Nephron progenitor cell (in vitro differentiated cells): Measurements from ENCODE around the gene PGPEP1.

ENCODE experiments used
- DNase-seq: peaks from one replicate; pipeline ENCODE4 v3.0.0; 2021
- H3K27ac Mint-ChIP-seq: 2 replicates; pipeline ENCODE4 v1.8.0; 2021; ENCODE audit warnings: mild to moderate bottlenecking, moderate library complexity, mixed read lengths
- H3K27me3 Mint-ChIP-seq: 2 replicates; pipeline ENCODE4 v1.8.0; 2021; ENCODE audit warnings: mild to moderate bottlenecking, low read depth, mixed read lengths; ENCODE audit not compliant: poor library complexity
- H3K36me3 Mint-ChIP-seq: 2 replicates; pipeline ENCODE4 v1.8.0; 2021; ENCODE audit warnings: low read depth, mixed read lengths
- H3K4me1 Mint-ChIP-seq: 2 replicates; pipeline ENCODE4 v1.8.0; 2021; ENCODE audit warnings: mixed read lengths
- H3K4me3 Mint-ChIP-seq: 2 replicates; pipeline ENCODE4 v1.8.0; 2021; ENCODE audit warnings: mild to moderate bottlenecking, moderate library complexity, mixed read lengths
- H3K9me3 Mint-ChIP-seq: 2 replicates; pipeline ENCODE4 v1.8.0; 2021; ENCODE audit warnings: mild to moderate bottlenecking, moderate library complexity, mixed read lengths
- TF ChIP-seq, protein P1 (sequence below): fragments of 200-600 bp; sonication (generic); IDR thresholded peaks from 2 replicates; pipeline ENCODE4 v1.5.0; 2021; ENCODE audit warnings: antibody characterized with exemption

PGPEP1 gene

DNA sequence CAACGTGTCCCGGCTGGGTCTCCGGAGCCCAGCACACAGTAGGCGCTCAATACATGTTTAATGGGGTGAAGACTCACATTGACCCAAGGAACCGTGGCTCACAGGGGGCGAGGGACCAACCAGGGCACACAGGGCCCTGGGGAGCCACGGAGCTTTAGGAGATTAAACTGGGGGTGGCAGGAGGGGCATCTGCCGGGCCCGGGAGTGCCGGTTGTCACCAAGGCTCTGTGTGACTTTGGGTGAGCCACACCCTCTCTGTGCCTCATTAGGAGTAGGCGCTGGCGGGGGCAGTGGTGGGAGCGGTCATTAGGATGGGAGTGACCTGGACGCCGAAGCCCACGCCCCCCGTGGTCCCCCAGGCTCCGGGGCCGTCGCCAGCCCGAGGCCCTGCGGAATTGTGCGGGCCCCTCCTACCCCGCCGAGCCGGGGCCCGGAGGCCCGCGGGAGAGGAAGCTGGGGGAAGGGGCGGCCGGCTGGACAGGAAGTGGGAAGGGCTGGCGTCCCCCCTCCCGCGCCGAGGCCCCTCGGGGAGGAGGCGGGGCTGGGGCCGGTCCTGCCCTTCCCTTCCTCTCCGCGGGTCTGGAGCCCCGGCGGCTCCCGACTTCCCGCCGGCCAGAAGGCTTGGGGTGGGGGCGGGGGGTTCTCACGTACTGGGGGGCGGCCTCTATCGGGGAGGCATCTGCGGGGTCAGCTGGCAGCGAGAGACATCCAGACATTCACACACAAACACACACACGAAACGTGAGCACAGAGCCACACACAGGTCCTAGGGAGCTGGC is 77.0 kb downstream of the PGPEP1 start:
- Mint-ChIP-seq H3K4me1 (peaks cover 67% of the 10 kb centered on the region), H3K36me3 (no peaks in the 10 kb centered on the region)

DNA sequence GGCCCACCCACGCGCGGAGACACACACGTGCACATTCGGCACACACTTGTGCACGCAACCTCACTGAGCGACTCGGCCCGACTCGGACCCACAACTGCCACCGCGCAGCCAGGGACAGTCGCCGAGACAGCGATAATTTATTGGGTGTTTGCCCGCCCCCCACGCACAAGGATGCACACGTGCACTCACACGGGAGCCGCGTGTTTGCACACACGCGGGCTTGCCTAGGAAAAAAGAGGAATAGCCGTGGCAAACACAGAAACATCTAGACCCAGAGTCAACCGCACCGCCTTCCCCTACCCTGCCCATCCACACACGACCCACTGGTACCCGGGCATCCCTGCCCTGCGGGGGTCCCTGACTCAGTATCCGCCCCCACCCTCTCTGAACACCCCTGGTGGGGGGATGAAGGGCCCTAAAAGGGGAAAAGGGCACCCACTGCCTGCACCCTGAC is 77.7 kb downstream of the PGPEP1 start:
- H3K27me3 Mint-ChIP-seq: peaks cover 8% of the 10 kb centered on the region
- no peaks in the 10 kb centered on the region for H3K9me3 Mint-ChIP-seq
- H3K36me3 Mint-ChIP-seq: no peaks in the 10 kb centered on the region
- H3K4me1 Mint-ChIP-seq: peaks cover 72% of the 10 kb centered on the region
- TF ChIP-seq, protein P1, sequence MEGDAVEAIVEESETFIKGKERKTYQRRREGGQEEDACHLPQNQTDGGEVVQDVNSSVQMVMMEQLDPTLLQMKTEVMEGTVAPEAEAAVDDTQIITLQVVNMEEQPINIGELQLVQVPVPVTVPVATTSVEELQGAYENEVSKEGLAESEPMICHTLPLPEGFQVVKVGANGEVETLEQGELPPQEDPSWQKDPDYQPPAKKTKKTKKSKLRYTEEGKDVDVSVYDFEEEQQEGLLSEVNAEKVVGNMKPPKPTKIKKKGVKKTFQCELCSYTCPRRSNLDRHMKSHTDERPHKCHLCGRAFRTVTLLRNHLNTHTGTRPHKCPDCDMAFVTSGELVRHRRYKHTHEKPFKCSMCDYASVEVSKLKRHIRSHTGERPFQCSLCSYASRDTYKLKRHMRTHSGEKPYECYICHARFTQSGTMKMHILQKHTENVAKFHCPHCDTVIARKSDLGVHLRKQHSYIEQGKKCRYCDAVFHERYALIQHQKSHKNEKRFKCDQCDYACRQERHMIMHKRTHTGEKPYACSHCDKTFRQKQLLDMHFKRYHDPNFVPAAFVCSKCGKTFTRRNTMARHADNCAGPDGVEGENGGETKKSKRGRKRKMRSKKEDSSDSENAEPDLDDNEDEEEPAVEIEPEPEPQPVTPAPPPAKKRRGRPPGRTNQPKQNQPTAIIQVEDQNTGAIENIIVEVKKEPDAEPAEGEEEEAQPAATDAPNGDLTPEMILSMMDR: no peak
- H3K4me3 Mint-ChIP-seq: peak overlapping the region; percentile 69
- no peak for DNase-seq
- H3K27ac Mint-ChIP-seq: peak overlapping the region; percentile 54

More for the DNA sequence above, 77.0 kb downstream of the PGPEP1 start:
- Mint-ChIP-seq H3K4me3 (peak overlapping the region; percentile 71), H3K27ac (peak overlapping the region; percentile 97), H3K27me3 (peaks cover 10% of the 10 kb centered on the region), H3K9me3 (no peaks in the 10 kb centered on the region)
- TF ChIP-seq, protein P1: no peak
- DNase-seq: peak; percentile 78

DNA sequence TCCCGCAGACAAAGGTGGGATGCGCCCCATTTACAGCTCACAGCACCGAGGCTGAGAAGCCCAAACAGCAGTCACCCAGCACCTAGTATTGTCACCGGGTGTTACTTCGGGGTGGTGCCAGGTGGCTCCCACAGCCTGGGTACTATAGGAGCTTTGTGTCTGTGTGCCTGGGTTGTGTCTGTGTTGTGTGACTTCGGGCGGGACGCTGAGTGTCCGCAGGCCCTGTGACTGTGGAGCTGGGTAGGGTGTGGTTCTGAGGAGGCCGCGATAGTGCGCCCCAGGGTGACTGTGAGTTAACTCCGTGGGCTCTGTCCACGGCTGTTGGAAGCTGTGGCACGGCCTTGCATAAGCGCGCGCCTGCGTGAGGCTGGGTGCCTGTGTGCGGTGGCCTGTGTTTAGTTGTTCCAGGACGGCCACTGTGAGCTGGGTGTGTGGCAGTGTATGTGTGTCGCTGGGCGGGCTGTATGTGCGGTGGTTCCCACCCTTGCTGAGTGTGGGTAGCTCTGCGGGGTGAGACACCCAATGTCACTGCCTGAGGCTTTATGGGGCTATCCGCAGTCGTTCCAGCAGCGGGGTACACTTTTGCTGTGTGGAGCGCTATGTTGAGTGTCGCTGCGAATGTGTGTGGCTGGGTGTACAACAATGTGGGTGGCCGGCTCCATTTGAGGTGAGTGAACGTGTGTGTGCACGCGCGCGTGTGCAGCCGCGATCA is 78.2 kb downstream of the PGPEP1 start:
- no peak for DNase-seq
- Mint-ChIP-seq H3K36me3 (no peaks in the 10 kb centered on the region), H3K27me3 (peaks cover 8% of the 10 kb centered on the region), H3K9me3 (no peaks in the 10 kb centered on the region), H3K4me1 (peaks cover 78% of the 10 kb centered on the region), H3K4me3 (peak overlapping the region; percentile 78), H3K27ac (peak overlapping the region; percentile 25)
- TF ChIP-seq, protein P1: no peak

DNA sequence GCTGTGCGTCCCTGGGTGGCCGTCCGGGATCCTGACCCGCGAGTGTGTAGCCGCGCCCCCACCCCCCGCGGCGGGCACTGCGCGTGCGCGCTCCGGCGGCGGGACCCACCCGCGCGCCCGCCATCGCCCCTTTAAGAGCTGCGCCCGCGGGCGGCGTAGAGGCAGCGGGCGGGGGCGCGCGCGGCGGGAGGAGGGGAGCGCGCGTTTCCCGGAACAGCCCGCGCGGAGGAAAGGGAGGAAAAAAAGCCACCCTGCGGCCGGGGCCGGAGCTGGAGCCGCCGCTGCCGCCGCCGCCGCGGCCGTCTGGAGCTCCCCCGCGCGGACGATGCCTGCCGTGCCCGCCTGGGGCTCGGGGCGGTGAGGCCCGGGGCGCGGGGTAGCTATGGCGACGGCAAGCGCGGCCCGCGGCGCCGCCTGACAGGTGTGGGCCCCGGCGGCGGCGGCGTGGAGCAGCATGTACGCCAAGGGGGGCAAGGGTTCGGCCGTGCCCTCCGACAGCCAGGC is 78.8 kb downstream of the PGPEP1 start, which contains the start of gene SSBP4:
Gene SSBP4 (plus strand): TSS at position 204 of the 504 bp plus-strand sequence. CDS start 251 bp downstream, at position 455.
- H3K27ac Mint-ChIP-seq: peak within 1 kb of the TSS; percentile 25
- peak; percentile 82 for DNase-seq
- no peaks in the 10 kb centered on the region for H3K36me3 Mint-ChIP-seq
- peaks cover 8% of the 10 kb centered on the region for H3K27me3 Mint-ChIP-seq
- TF ChIP-seq, protein P1: no peak
- no peaks in the 10 kb centered on the region for H3K9me3 Mint-ChIP-seq
- peak within 1 kb of the TSS; percentile 83 for H3K4me3 Mint-ChIP-seq
- H3K4me1 Mint-ChIP-seq: peaks cover 80% of the 10 kb centered on the region
